Neural crest cell (in vitro differentiated cells): ENCODE data around the gene CCDC178. TPM values are rescaled to one million over a fixed set of nuclear protein-coding genes. Genes with fewer than 3 reads are reported as not detected.

Experiments used
- DNase-seq: peaks from one replicate; pipeline ENCODE4 v3.0.0; 2021; ENCODE audit warnings: low read depth, mixed read lengths, low spot score
- H3K27ac Mint-ChIP-seq: one replicate; pipeline ENCODE4 v1.8.0; 2021; ENCODE audit warnings: mild to moderate bottlenecking, mixed read lengths; ENCODE audit not compliant: unreplicated experiment
- H3K27me3 Mint-ChIP-seq: 2 replicates; pipeline ENCODE4 v1.8.0; 2021; ENCODE audit warnings: low read depth, mild to moderate bottlenecking, mixed read lengths
- H3K36me3 Mint-ChIP-seq: 2 replicates; pipeline ENCODE4 v1.8.0; 2021; ENCODE audit warnings: low read depth, mild to moderate bottlenecking, mixed read lengths
- H3K4me1 Mint-ChIP-seq: 2 replicates; pipeline ENCODE4 v1.8.0; 2021; ENCODE audit warnings: mixed read lengths
- H3K4me3 Mint-ChIP-seq: one replicate; pipeline ENCODE4 v1.8.0; 2021; ENCODE audit warnings: mild to moderate bottlenecking, mixed read lengths
- H3K9me3 Mint-ChIP-seq: 2 replicates; pipeline ENCODE4 v1.8.0; 2021; ENCODE audit warnings: mixed read lengths
- total RNA-seq: library from RNA; stranded (reverse); gene quantifications from 2 replicates; pipeline ENCODE4 v1.2.1, GENCODE V29; 2021
- TF ChIP-seq, protein P1 (sequence below): fragments of 200-600 bp; sonication (generic); conservative IDR thresholded peaks from 2 replicates; pipeline ENCODE4 v1.5.0; 2021; ENCODE audit warnings: antibody characterized with exemption, mild to moderate bottlenecking

CCDC178 gene
- total RNA-seq, 1 donor from 2014 or later = 0.42 TPM

DNA sequence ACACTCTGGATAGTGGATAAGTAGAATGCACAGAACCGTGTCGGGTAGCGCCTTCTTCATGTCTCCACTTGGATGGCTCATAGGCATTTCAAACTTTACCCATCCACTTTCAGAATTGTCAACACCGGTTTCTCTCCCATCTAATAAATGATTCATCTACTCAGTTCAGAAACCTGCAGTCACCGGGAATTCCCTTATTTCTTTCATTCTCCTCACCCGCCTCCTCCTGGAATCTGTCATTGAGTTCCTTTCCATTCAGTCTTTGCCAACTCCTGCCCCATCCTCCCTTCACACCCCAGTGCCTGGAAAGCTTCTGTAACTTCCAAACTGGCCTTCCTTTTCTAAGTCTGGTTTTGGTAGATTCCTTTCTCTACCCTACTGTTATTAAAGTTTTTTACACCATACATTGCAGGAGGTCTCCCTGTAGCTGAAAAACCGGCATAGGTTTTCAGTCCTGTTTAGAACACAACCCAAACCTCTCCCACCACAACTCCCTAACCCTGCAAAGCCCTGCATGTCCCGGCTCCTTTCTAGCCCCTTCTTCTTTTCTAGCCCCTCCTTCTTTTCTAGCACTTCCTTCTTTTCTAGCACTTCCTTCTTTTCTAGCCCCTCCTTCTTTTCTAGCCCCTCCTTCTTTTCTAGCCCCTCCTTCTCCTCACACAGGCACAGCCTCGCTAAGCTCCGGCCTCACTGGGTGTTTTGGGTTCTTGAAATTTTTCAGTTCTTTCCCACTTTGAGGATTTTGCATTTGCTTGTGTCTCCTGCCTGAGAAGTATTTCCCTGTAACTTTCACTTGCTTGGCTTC is 533.8 kb downstream of the CCDC178 start:
- no peaks in the 10 kb centered on the region for H3K36me3 Mint-ChIP-seq
- no peak overlapping the region for H3K4me3 Mint-ChIP-seq
- peaks cover 6% of the 10 kb centered on the region for H3K9me3 Mint-ChIP-seq
- no peak overlapping the region for H3K27ac Mint-ChIP-seq
- DNase-seq = no peak
- no peaks in the 10 kb centered on the region for H3K27me3 Mint-ChIP-seq
- H3K4me1 Mint-ChIP-seq = peaks cover 35% of the 10 kb centered on the region
- TF ChIP-seq, protein P1, sequence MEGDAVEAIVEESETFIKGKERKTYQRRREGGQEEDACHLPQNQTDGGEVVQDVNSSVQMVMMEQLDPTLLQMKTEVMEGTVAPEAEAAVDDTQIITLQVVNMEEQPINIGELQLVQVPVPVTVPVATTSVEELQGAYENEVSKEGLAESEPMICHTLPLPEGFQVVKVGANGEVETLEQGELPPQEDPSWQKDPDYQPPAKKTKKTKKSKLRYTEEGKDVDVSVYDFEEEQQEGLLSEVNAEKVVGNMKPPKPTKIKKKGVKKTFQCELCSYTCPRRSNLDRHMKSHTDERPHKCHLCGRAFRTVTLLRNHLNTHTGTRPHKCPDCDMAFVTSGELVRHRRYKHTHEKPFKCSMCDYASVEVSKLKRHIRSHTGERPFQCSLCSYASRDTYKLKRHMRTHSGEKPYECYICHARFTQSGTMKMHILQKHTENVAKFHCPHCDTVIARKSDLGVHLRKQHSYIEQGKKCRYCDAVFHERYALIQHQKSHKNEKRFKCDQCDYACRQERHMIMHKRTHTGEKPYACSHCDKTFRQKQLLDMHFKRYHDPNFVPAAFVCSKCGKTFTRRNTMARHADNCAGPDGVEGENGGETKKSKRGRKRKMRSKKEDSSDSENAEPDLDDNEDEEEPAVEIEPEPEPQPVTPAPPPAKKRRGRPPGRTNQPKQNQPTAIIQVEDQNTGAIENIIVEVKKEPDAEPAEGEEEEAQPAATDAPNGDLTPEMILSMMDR = no peak

DNA sequence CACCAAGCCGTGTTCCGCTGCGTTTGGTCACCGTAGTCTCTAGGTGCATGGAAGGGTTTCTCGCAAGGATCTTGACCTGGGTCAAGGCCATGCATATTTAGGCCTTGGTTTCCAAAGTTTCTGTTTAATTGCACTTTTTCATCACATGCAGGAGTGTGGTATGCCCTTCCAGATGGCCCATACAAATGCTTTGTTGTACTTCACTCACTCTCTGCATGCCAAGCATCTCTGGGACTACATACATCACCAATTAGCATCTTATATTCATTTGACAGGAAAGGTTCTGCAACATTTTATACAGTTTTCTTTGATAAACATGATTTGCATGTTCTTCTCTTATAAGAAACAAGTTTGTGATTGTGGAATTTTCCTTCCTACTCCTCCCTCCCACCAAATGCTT is 534.9 kb downstream of the CCDC178 start:
- H3K27me3 Mint-ChIP-seq = no peaks in the 10 kb centered on the region
- no peak for DNase-seq
- H3K4me3 Mint-ChIP-seq = no peak overlapping the region
- no peak overlapping the region for H3K27ac Mint-ChIP-seq
- peaks cover 6% of the 10 kb centered on the region for H3K9me3 Mint-ChIP-seq
- H3K36me3 Mint-ChIP-seq = no peaks in the 10 kb centered on the region
- TF ChIP-seq, protein P1 = no peak
- H3K4me1 Mint-ChIP-seq = peaks cover 34% of the 10 kb centered on the region

DNA sequence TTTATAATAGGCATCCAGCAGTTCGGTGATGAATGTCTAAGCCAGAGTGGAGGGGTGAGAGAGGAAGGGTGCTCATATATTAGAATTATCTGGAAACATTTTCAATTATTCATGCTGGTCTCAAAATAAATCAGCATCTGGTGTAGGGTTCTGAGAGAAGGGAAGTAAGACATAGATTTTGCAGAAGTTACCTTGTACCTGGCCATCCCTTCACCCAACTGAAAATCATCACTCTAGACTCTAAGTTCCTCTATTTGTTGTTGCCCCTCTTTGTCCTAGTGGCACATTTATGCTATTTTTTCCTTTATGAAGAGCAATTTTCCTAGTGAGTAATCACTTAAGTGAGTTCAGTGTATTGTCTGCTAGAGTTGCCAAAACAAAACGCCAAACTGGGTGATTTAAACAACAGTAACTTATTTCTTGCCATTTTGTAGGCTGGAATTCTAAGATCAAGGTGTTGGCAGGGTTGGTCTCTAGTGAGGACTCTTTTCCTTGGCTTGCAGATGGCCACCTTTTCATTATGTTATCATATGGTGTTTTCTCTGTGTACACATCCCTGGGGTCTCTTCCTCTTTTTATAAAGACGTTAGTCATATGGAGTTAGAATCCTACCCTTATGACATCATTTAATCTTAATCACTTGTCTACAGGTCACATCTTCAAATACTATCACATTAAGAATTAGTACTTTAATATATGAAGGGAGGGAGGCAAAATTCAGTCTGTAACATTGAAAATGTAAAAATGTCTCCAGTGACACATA is 537.8 kb downstream of the CCDC178 start:
- Mint-ChIP-seq H3K4me1 (peaks cover 14% of the 10 kb centered on the region), H3K9me3 (peaks cover 10% of the 10 kb centered on the region), H3K27me3 (no peaks in the 10 kb centered on the region), H3K36me3 (peaks cover 3% of the 10 kb centered on the region), H3K4me3 (no peak overlapping the region), H3K27ac (no peak overlapping the region)
- TF ChIP-seq, protein P1 = no peak
- no peak for DNase-seq

DNA sequence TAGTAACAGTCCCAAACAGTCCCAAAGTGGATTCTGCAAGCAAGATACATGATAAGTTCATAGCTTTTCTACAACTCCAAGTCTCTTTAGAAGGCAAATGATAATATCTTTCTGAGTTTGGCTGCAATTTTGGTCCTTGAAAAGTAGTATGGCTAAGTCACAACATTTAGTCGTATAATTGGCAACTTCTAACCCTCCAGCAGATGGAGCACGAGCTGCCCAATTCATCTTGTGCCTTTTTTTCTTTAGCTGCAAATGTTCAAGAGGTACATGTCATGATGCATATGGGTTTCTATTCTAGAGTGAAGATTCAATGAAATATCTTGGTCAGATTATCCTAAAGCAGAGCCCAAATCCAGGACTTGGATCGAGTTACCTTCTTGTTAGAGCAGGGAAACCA is 540.7 kb downstream of the CCDC178 start:
- Mint-ChIP-seq H3K36me3 (peaks cover 9% of the 10 kb centered on the region), H3K4me1 (no peaks in the 10 kb centered on the region), H3K27ac (no peak overlapping the region), H3K4me3 (no peak overlapping the region), H3K9me3 (peaks cover 11% of the 10 kb centered on the region), H3K27me3 (no peaks in the 10 kb centered on the region)
- TF ChIP-seq, protein P1 = no peak
- DNase-seq = no peak

DNA sequence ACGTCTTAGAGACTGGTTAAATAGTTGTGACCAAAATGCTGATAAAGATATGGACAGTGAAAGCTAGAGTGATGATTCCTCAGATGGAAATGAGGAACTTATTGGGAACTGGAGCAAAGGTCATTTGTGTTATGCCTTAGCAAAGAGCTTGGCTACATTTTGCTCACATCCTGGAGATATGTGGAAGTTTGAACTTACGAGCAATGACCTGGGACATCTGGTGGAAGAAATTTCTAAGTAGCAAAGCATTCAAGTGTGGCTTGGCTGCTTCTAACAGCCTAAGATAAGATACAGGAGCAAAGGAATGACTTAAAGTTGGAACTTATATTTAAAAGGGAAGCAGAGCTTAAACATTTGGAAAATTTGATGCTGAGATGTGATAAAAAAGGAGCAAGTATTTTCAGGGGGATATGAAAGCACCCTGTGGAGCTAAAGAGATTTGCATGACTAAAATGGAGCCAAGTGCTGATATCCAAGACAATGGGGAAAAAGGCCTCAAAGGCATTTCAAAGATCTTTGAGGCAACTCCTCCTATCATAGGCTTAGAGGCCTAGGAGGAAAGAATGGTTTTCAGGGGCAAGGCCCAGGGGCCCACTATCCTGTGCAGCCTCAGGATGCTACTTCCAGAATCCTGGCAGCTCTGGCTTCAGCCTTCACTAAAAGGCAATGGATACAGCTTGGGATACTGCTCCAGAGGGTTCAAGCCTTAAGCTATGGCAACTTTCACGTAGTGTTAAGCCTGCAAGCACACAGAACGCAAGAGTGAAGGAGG is 543.6 kb downstream of the CCDC178 start:
- DNase-seq = no peak
- Mint-ChIP-seq H3K27ac (no peak overlapping the region), H3K4me3 (no peak overlapping the region), H3K27me3 (no peaks in the 10 kb centered on the region), H3K36me3 (peaks cover 12% of the 10 kb centered on the region), H3K4me1 (no peaks in the 10 kb centered on the region), H3K9me3 (peaks cover 14% of the 10 kb centered on the region)
- TF ChIP-seq, protein P1 = no peak
